HG03575 (cell line): ENCODE measurements around the gene MUC20.
"Not testable (repeated sequence)": the region's sequence is repeated elsewhere in the genome, so short reads cannot be mapped to it uniquely, and the experiment has no call there.

Experiments used
- ATAC-seq: cut with Tn5 transposase; IDR thresholded peaks from one replicate; pipeline ENCODE4 v1.9.1; 2021; ENCODE audit not compliant: unreplicated experiment, insufficient number of reproducible peaks, low FRiP score; ENCODE audit errors: extremely low read depth

The MUC20 gene

GRCh38 chr3:195748661-195749060, 27.9 kb downstream of the MUC20 start:
- ATAC-seq: no peak

- ATAC-seq: not testable (repeated sequence)
Observed at GRCh38 chr3:195749101-195749500, 28.3 kb downstream of the MUC20 start.

GRCh38 chr3:195750797-195751520, 30.2 kb downstream of the MUC20 start:
- ATAC-seq: no peak

GRCh38 chr3:195751560-195751959, 30.8 kb downstream of the MUC20 start:
- ATAC-seq: no peak

- ATAC-seq: no peak
Observed at GRCh38 chr3:195752066-195752465, 31.3 kb downstream of the MUC20 start.

GRCh38 chr3:195752546-195753331, 32.0 kb downstream of the MUC20 start:
- no peak for ATAC-seq

- no peak for ATAC-seq
Observed at GRCh38 chr3:195753581-195753980, 32.8 kb downstream of the MUC20 start.

GRCh38 chr3:195754141-195754540, 33.4 kb downstream of the MUC20 start:
- no peak for ATAC-seq

GRCh38 chr3:195754906-195755305, 34.1 kb downstream of the MUC20 start:
- ATAC-seq: no peak

GRCh38 chr3:195755391-195755790, 34.6 kb downstream of the MUC20 start:
- no peak for ATAC-seq

GRCh38 chr3:195755791-195756676, 35.3 kb downstream of the MUC20 start:
- no peak for ATAC-seq

GRCh38 chr3:195757438-195757770, 36.6 kb downstream of the MUC20 start:
- no peak for ATAC-seq

GRCh38 chr3:195757827-195758226, 37.0 kb downstream of the MUC20 start:
- no peak for ATAC-seq

GRCh38 chr3:195758721-195759353, 38.1 kb downstream of the MUC20 start:
- no peak for ATAC-seq

GRCh38 chr3:195760345-195761122, 39.8 kb downstream of the MUC20 start:
- no peak for ATAC-seq

- no peak for ATAC-seq
Observed at GRCh38 chr3:195761123-195761566, 40.4 kb downstream of the MUC20 start.

GRCh38 chr3:195761567-195762248, 40.9 kb downstream of the MUC20 start:
- no peak for ATAC-seq

- ATAC-seq: no peak
Observed at GRCh38 chr3:195762249-195762585, 41.4 kb downstream of the MUC20 start.
